HL-60/S4 treated with phorbol 12-myristate 13-acetate at 8.2 ng/mL for 4 days and 3 days (cell line): ENCODE results near the gene TAF5.
"Not testable (repeated sequence)": the region's sequence is repeated elsewhere in the genome, so short reads cannot be mapped to it uniquely, and the experiment has no call there.

Source experiments
- in situ Hi-C: fragments of 300-500 bp; cut with MboI; formaldehyde crosslinking; loops from 2 replicates; pipeline ENCODE4 v1.15.0; 2022; ENCODE audit warnings: low sequenced_read_pairs

The TAF5 gene

GRCh38 chr10:103397191-103397825 is 29.5 kb downstream of the TAF5 start:
- in situ Hi-C loops = no loop called here

- in situ Hi-C loops = no loop called here
Measured at GRCh38 chr10:103413564-103413963, 45.8 kb downstream of the TAF5 start.

- in situ Hi-C loops = no loop called here
Measured at GRCh38 chr10:103415581-103415980, 47.8 kb downstream of the TAF5 start.

GRCh38 chr10:103416436-103417147 is 48.8 kb downstream of the TAF5 start:
- in situ Hi-C loops = no loop called here

- in situ Hi-C loops = not testable (repeated sequence)
Measured at GRCh38 chr10:103417148-103417469, 49.3 kb downstream of the TAF5 start.

GRCh38 chr10:103417601-103418000 is 49.8 kb downstream of the TAF5 start:
- in situ Hi-C loops = no loop called here

GRCh38 chr10:103419101-103419500 is 51.3 kb downstream of the TAF5 start:
- in situ Hi-C loops = no loop called here

- in situ Hi-C loops = loop anchor here (10.0 kb wide), 1 partner anchor 61 kb away; no protein-coding TSS in a partner anchor
Measured at GRCh38 chr10:103423748-103424147, 56.0 kb downstream of the TAF5 start.

- in situ Hi-C loops = loop anchor here (10.0 kb wide), 1 partner anchor 57 kb away; no protein-coding TSS in a partner anchor
Measured at GRCh38 chr10:103427866-103428265, 60.1 kb downstream of the TAF5 start.

- in situ Hi-C loops = loop anchor here (10.0 kb wide), 1 partner anchor 56 kb away; no protein-coding TSS in a partner anchor
Measured at GRCh38 chr10:103428989-103429643, 61.3 kb downstream of the TAF5 start.

GRCh38 chr10:103429647-103430046 is 61.9 kb downstream of the TAF5 start:
- in situ Hi-C loops = loop anchor here (10.0 kb wide), 1 partner anchor 55 kb away; no protein-coding TSS in a partner anchor

GRCh38 chr10:103431902-103432301 is 64.1 kb downstream of the TAF5 start:
- in situ Hi-C loops = no loop called here

GRCh38 chr10:103433858-103434257 is 66.1 kb downstream of the TAF5 start:
- in situ Hi-C loops = no loop called here
